GM19099 (cell line): ENCODE results near the gene PKHD1.

Experiments used
- POLR2A ChIP-seq: IDR thresholded peaks from 3 replicates; pipeline ENCODE4 v1.6.1; 2011; ENCODE audit warnings: low read depth; ENCODE audit not compliant: insufficient read length; ENCODE audit errors: extremely low read depth

PKHD1 gene

DNA sequence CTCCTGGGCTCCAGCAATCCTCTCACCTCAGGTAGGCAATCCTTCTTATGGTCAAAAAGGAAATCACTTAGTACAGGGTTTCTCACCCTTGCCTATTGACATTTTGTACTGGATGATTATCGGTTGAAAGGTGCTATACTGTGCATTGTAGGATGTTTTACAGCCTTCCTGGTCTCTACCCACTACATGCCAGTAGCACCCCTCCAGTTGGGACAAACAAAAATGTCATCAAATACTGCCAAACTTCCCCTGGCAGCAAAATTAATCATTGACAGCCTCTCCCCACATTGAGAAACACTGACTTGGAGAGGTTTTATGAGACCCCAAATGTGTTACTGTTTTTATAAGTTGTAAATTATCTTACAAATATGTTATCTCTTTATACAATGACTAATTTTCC lies 368.1 kb downstream of the PKHD1 start:
- no peak for TF ChIP-seq POLR2A

DNA sequence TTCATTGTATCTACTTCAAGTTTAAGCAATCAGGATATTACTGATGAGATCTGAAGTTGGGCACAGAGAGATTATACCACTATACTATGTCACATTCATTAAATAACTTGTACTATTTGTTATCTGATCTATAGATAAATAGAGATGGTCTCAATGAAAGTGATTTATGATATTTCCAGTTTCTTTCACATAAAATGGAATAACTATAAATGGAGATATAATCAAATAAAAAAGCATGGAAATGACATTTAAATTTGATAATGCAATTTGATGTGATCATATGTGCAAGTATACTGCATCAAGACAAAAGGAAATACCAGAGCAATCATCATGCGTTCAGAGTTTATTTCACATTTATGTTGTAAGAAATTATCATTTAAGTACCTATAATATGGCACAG lies 368.9 kb downstream of the PKHD1 start:
- no peak for TF ChIP-seq POLR2A

DNA sequence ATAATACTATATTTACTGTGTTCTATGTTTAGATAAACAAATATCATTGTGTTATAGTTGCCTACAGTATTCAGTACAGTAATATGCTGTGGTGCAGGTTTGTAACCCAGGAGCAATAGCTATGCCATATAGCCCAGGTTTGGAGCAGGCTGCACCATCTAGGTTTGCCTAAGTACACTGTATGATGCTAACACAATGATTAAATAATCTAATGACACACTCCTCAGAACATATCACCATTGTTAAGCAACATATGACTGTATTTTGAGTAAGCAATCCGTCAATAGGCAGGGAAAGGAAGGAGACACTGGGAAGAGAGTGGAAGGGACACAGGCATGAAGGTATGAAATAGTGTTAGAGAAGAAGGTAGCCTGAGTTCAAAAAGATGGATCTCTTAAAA lies 369.9 kb downstream of the PKHD1 start:
- no peak for TF ChIP-seq POLR2A

DNA sequence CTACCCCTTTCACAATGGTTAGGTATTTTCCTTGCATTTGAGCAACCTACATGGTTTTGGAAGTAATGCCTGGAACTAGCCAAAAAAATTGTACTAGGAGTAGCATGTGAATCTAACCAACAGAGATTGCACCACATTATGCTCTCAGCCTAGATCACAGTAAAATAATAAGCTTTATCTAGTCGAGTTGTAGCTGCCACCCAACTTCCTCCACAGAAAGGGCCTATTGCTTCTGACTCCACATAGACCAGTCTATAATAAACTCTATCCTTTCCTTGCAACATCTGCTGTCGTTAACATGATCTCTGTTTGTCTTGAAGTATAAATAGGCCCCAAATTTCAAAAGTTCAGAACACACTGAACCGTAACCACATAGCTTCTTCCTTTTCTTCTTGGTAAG lies 375.5 kb downstream of the PKHD1 start:
- TF ChIP-seq POLR2A = no peak

DNA sequence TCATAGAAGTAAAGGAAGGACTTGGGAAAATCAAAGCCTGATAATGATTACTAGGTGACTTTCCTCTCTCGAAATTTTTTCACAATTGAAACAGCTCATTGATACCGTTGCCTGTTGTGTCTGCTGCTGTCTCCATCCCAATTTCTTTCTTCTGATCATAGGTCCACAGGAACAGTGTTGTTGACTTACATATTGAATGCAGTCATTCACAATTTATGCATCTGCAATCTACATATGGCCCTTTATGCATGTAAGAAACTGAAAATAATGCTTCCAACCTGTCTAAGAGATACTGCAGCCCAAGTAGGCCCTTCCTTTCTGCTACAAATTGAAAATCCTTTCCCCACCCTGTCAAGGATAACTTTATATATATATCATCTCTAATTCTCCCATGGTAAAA lies 381.3 kb downstream of the PKHD1 start:
- no peak for TF ChIP-seq POLR2A

DNA sequence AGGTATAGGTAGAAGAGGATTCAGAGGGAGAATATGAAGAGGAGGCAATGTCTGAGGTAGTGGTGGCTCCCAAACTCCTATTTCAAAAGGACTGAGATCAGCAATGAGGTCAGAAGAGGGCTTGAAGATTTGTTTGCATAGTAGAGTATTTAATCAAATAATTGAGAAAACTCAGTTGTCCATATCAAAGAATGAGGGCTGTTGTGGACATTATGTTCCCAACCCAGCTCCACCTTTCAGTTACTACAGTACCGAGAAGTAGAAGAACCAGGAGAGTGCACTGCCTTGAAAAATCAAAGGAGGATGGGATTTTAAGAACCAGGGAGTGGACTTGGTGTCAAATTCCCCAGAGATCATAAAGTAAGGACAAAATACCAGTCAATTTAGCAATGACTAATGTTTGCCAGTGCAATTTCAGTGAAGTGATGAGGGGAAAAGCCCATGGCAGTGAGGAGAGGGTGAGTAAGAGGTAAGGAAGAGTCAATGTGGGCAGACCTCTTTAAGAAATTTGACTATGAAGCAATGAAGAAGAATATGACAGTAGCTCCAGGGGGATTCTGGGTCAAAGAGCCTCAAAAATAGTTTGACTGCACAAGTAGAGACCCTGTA lies 382.4 kb downstream of the PKHD1 start:
- no peak for TF ChIP-seq POLR2A

DNA sequence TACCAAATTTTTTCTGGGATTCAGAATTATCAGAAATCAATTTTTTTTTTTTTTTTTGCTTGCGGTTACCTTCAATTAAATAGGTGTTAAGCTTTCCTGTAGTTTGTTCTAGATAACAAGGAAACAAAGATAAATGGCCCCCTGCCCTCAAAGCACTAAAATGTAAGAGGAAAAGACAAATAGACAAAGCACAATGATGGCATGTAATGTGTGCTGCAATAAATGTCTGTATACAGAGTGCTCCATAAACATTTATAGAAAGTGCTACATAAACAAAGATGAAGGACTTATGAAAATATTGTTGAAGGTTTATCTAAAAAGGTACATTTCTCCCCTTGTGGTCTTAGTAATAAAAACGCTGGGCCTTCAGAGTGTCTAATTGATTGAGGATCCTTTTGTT lies 384.6 kb downstream of the PKHD1 start:
- TF ChIP-seq POLR2A = no peak

DNA sequence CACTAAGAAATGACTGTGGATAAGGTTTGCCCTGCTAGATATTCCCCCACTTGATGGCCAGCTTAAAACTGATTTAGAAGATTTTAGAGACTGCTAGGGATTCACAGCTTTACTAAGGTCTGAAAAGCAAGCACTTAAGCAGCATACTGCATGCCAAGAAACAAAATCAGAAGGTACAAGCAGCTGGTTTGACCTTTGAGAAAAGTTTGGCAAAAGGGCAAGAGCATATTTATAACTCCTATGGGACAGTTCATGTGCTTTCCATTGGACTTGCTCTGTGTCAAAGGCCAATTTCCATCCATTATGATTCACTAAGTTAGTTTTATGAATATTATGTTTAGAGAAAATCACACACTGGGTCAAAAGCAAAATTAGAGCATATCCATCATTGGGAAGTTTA lies 402.8 kb downstream of the PKHD1 start:
- TF ChIP-seq POLR2A = no peak

DNA sequence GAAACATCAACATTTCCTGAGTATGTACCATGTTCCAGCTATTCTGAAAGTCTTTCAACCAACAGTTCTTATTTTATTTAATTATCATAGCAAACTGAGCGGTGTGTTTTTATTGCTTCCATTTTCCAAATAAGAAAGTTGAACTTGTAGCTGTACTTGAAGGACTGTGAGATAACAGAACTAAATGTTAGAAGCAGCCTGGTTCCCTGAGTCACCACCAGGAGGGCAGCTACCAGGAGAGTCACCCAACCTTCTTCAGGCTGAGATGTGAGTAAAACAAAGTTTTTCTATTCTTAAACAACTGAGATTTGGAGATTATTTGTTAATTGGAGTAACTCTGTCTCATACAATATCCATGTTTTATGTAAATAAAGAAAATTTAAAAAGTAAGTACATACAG lies 403.4 kb downstream of the PKHD1 start:
- TF ChIP-seq POLR2A = no peak

DNA sequence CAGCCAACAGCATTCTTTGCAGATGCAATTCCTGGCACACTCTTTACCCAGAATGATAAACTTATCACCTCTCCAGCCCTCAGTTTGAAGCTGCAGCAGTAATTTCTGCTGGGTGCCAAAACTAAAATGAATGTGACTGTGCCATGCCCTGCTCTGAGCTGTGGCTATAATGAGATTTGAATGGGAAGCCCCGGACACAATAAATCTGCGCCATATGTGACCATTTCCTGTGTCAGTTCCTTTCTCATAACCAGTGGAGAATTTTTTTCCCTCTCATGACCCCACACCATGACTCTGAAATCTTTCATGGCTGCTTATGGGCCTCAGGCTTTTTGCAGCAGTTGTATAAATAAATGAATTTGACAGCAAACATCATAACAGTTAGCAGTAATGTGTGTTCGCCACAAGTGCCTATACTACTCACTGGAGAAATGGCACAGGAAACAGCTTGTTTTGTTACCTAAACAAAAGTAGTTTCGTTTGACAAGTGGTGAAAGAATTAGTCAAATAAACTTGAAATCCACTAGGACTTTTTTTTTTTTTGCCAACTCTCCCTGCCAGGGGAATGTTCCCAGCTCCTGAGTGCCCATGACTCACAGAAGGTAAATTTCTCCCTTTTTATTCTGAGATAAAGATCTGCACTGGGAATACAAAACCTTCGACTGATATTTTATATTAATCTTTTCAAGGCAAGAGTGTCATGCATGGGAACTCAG lies 408.4 kb downstream of the PKHD1 start:
- no peak for TF ChIP-seq POLR2A

DNA sequence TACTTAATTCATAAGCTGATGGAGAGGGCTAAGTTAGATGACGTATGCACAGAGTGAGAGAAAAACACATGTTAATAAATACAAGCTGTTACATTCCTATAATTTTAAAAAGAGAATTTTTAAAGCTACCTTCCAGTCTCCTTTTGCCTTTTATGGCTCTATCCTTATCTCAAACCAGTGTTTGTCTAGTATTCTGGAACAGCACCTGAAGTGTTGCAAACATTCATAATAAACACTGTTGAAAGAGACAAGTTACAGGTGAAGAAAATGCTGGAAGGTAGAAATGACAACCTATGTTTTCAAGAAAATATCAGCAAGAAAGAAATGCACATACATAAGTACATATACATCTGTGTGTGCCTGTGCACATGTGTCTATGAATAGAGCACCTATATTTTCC lies 409.1 kb downstream of the PKHD1 start:
- no peak for TF ChIP-seq POLR2A

DNA sequence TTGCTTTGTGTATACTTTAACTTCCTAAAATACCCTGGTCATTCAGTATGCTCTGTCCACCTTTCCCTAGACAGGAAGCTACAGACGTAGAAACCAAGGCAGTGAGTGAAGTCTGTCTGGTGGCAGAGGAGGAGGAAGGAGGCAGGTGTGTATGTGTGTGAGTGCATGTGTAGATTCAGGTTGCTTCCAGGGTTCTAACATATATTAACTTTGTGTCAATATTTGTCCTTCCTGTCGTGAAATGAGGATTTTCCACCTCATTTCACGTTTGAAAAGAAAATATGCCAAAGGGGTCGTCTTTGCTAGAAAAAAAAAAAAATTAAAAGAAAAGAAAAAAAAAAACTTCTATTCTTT lies 411.5 kb downstream of the PKHD1 start:
- TF ChIP-seq POLR2A = no peak

DNA sequence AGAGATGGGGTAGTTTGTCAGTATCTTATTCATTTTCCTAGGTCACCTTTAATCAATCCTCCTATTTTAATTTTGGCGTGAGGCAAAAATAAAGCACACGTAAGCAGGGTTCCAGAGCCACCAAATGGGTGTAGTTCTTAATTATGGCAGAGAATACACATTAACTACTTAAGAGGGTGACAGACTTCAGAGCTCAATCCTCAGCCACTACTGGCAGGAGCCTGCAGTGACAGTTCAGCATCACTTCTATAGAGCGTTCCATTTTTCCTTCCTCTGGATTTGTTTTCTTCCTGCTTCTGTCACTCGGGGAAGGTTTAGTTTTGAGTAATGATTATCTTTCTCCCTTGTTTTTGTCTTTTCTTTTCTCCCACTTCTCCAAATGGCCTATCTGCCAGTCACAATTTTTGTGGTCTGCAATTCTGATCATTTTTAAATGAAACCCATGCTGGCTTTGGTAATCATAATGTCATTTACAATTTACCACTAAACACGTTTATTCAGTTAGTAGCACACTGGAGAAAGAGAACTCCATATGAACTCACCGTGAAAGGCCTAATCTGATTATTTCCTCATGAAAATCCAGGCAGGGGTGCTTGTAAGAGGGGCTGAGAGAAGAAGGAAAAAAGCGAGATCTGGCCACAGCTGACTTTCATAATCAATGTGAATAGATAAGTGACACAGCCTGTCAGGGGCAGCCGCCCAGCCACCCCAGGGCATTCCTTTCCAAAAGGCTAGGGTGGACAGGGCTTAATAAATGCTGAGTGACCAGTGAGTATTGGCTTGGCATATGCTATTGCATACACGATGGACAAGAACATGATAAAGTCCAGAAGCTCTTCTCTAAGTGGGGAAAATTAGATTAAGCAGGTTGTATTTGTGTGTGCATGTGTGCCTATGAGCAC lies 412.1 kb downstream of the PKHD1 start:
- no peak for TF ChIP-seq POLR2A

DNA sequence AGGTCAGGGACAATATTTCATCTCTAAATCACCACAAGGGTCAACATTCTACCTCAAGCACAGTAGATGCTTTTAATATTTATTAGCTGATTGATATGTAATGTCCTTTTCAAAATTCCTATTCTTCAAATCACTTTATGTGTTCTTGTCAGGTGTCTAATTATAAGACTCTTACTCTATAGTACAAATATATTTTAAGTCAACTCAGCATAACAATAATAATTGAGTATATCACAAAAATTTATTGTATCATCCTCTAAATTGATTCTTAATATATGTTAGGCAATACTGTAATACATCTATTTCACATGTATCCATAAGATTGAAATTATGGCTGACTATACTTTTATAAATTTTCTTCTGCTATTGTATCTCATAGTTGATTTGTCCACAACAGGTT lies 423.9 kb downstream of the PKHD1 start:
- TF ChIP-seq POLR2A = no peak

DNA sequence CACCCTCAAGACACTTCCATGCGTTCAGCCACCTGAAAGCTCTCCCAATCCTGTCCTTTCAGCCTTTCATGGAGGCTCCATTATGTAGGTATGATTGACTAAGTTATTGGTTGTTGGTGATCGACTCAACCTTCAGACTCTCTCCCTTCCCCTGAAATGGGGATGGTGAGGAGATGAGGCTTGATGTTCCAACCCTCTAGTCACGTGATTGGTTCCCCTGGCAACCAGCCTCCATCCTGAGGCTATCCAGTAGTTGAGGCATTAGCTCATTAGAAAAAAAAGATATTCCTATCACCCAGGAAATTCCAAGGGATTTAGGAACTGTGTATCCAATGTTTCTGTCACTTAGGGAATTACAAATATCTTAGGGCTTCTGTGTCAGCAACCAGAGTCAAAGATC lies 426.6 kb downstream of the PKHD1 start:
- no peak for TF ChIP-seq POLR2A

DNA sequence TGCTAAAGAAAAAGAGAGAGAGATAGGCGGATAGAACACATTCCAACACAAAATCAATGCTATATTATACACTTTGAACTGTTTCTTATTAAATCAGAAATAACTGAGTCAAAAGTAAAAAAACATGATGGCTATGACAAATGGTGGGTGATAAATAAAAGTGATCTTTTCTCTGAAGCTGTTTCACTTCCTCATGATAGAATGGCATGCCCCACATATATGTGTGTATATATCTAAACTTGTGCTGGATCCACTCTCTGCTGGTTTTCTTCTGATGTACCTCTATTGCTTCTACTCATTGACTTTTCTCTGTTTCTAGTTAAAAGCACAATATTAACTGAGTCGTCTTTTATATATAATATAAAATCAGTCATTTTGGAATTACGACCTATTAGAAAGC lies 429.9 kb downstream of the PKHD1 start:
- no peak for TF ChIP-seq POLR2A
